A204.1 (cell line): ENCODE data around the gene MAPT.

Experiments
- FAIRE-seq: peaks from 2 replicates; lab custom pipeline; 2012; peaks lifted over from hg19 to GRCh38; lab: Jason Lieb, UNC

MAPT gene

GRCh38 chr17:45894022-45894784 lies at the start of gene MAPT:
Gene MAPT (plus strand): TSS chr17:45894554. CDS start chr17:45962338, 67,784 bp downstream.
- no peak for FAIRE-seq

- no peak for FAIRE-seq
Observed at GRCh38 chr17:45844695-45845375, 49.5 kb upstream of the MAPT start, which contains the start of gene SPPL2C. Gene SPPL2C (plus strand): TSS chr17:45844881. CDS start chr17:45844907, 26 bp downstream.

- no peak for FAIRE-seq
Observed at GRCh38 chr17:45845376-45846185, 48.8 kb upstream of the MAPT start.

- no peak for FAIRE-seq
Observed at GRCh38 chr17:45846223-45846622, 48.1 kb upstream of the MAPT start.

- no peak for FAIRE-seq
Observed at GRCh38 chr17:45846646-45847045, 47.7 kb upstream of the MAPT start.

GRCh38 chr17:45847101-45847500 lies 47.3 kb upstream of the MAPT start:
- FAIRE-seq = no peak

GRCh38 chr17:45847747-45848146 lies 46.6 kb upstream of the MAPT start:
- no peak for FAIRE-seq

- FAIRE-seq = no peak
Observed at GRCh38 chr17:45848405-45848804, 45.9 kb upstream of the MAPT start.

GRCh38 chr17:45848868-45849535 lies 45.4 kb upstream of the MAPT start:
- no peak for FAIRE-seq

GRCh38 chr17:45849536-45849990 lies 44.8 kb upstream of the MAPT start:
- no peak for FAIRE-seq

GRCh38 chr17:45850011-45850410 lies 44.3 kb upstream of the MAPT start:
- no peak for FAIRE-seq

- no peak for FAIRE-seq
Observed at GRCh38 chr17:45850468-45850867, 43.9 kb upstream of the MAPT start.

- no peak for FAIRE-seq
Observed at GRCh38 chr17:45851022-45851421, 43.3 kb upstream of the MAPT start.

GRCh38 chr17:45851464-45851863 lies 42.9 kb upstream of the MAPT start:
- no peak for FAIRE-seq

GRCh38 chr17:45851873-45852272 lies 42.5 kb upstream of the MAPT start:
- FAIRE-seq = no peak

- FAIRE-seq = peak; percentile 93
Observed at GRCh38 chr17:45852535-45853297, 41.6 kb upstream of the MAPT start.

- no peak for FAIRE-seq
Observed at GRCh38 chr17:45854209-45854608, 40.1 kb upstream of the MAPT start.

- FAIRE-seq = no peak
Observed at GRCh38 chr17:45855691-45856336, 38.5 kb upstream of the MAPT start.

GRCh38 chr17:45857977-45858708 lies 36.2 kb upstream of the MAPT start:
- FAIRE-seq = no peak

- FAIRE-seq = no peak
Observed at GRCh38 chr17:45861165-45861564, 33.2 kb upstream of the MAPT start.
